Measurements from ENCODE around the gene FAAH. TPM values are rescaled to one million over a fixed set of nuclear protein-coding genes. Genes with fewer than 3 reads are reported as not detected.

The FAAH gene
- total RNA-seq, 1 experiment from 2014 or later = 25.9 TPM

DNA sequence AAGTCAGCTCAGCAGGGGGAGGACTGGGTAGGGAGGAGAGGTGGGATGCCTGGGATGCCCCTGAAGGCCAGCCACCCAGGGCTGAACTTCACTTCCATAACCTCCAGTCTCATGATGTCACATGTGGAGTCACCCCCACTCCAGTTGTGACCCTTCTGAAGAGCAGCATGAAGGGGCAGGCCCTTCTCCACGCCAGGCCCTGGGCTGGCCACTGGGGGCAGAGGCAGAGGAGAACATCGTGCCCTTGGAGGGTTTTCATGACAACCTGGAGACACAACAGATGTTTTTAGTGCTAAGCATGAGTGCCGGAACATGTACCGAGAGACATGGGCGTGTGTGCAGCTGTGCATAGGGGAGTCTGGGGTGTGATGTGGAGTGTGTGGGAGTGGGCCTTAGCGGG lies 37.6 kb downstream of the FAAH start:
- Histone ChIP-seq H3K27ac (ENCODE audit: low read length) (no peak overlapping the region), H3K27me3 (ENCODE audit: control insufficient read depth, insufficient read depth, low read length) (0 out of 2 replicates have a peak, but pooled peaks cover 2% of the 10 kb centered on the region), H3K4me1 (ENCODE audit: control insufficient read depth, insufficient read depth, low read length) (no peaks in the 10 kb centered on the region), H3K4me3 (ENCODE audit: low read depth in 2 of 2, low read length in 2 of 2) (no peak overlapping the region), H3K9me3 (ENCODE audit: control insufficient read depth, insufficient read depth, low read depth, low read length) (no peaks in the 10 kb centered on the region), H3K36me3 (ENCODE audit: control insufficient read depth, insufficient read depth, low read length) (no peaks in the 10 kb centered on the region)
- CTCF ChIA-PET = no interaction called here
- no peak for ATAC-seq
- in situ Hi-C loops (cut with HindIII; ENCODE audit: low pct_unique_long_range_greater_than_20kb, low sequenced_read_pairs) = no loop called here
- POLR2A ChIA-PET = no interaction called here
- no TSS peak for BruUV-seq (replicated peaks)
- TF ChIP-seq, protein P1, sequence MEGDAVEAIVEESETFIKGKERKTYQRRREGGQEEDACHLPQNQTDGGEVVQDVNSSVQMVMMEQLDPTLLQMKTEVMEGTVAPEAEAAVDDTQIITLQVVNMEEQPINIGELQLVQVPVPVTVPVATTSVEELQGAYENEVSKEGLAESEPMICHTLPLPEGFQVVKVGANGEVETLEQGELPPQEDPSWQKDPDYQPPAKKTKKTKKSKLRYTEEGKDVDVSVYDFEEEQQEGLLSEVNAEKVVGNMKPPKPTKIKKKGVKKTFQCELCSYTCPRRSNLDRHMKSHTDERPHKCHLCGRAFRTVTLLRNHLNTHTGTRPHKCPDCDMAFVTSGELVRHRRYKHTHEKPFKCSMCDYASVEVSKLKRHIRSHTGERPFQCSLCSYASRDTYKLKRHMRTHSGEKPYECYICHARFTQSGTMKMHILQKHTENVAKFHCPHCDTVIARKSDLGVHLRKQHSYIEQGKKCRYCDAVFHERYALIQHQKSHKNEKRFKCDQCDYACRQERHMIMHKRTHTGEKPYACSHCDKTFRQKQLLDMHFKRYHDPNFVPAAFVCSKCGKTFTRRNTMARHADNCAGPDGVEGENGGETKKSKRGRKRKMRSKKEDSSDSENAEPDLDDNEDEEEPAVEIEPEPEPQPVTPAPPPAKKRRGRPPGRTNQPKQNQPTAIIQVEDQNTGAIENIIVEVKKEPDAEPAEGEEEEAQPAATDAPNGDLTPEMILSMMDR (IDR thresholded peaks at IDR 0.05) = no peak
- TF ChIP-seq POLR2AphosphoS5 (IDR thresholded peaks at IDR 0.05; ENCODE audit: low read depth, low read length) = no peak
- no peak for TF ChIP-seq SIN3A (IDR thresholded peaks at IDR 0.05; ENCODE audit: borderline replicate concordance, insufficient read depth, low read depth, low read length)
- no peak for TF ChIP-seq REST (IDR thresholded peaks at IDR 0.05; ENCODE audit: insufficient read depth in 1 of 2, low read depth in 2 of 2, low read length in 1 of 2)
- TF ChIP-seq TCF7L2 (IDR thresholded peaks at IDR 0.05; ENCODE audit: low read depth, low read length) = no peak
- intact Hi-C loops (cut with micrococcal nuclease; ENCODE audit: unreplicated experiment) = no loop called here
- no peak for DNase-seq (ENCODE audit: low read depth, low spot score)

GRCh38 chr1:46432781-46433327 lies 38.7 kb downstream of the FAAH start:
- H3K4me3 ChIP-seq (ENCODE audit: low read depth in 2 of 2, low read length in 2 of 2) = no peak overlapping the region
- DNase-seq (ENCODE audit: low read depth, low spot score) = no peak
- TF ChIP-seq SIN3A (IDR thresholded peaks at IDR 0.05; ENCODE audit: borderline replicate concordance, insufficient read depth, low read depth, low read length) = no peak
- no peak for TF ChIP-seq REST (IDR thresholded peaks at IDR 0.05; ENCODE audit: insufficient read depth in 1 of 2, low read depth in 2 of 2, low read length in 1 of 2)
- TF ChIP-seq TCF7L2 (IDR thresholded peaks at IDR 0.05; ENCODE audit: low read depth, low read length) = no peak
- TF ChIP-seq POLR2AphosphoS5 (IDR thresholded peaks at IDR 0.05; ENCODE audit: low read depth, low read length) = no peak
- TF ChIP-seq, protein P1 (IDR thresholded peaks at IDR 0.05) = no peak
- 0 out of 2 replicates have a peak, but pooled peaks cover 2% of the 10 kb centered on the region for H3K27me3 ChIP-seq (ENCODE audit: control insufficient read depth, insufficient read depth, low read length)
- ChIA-PET CTCF (interaction anchor here (0.6 kb wide), 1 partner anchor 89 kb away, joined by 4 read pairs; no protein-coding TSS in a partner anchor), POLR2A (no interaction called here)
- no peak overlapping the region for H3K27ac ChIP-seq (ENCODE audit: low read length)
- no peak for ATAC-seq
- H3K36me3 ChIP-seq (ENCODE audit: control insufficient read depth, insufficient read depth, low read length) = no peaks in the 10 kb centered on the region
- in situ Hi-C loops (cut with HindIII; ENCODE audit: low pct_unique_long_range_greater_than_20kb, low sequenced_read_pairs) = no loop called here
- no TSS peak for BruUV-seq (replicated peaks)
- no peaks in the 10 kb centered on the region for H3K9me3 ChIP-seq (ENCODE audit: control insufficient read depth, insufficient read depth, low read depth, low read length)
- intact Hi-C loops (cut with micrococcal nuclease; ENCODE audit: unreplicated experiment) = no loop called here
- no peaks in the 10 kb centered on the region for H3K4me1 ChIP-seq (ENCODE audit: control insufficient read depth, insufficient read depth, low read length)

Data from Panc1 (cell line).